Pancreas (tissue), 10 donors: ENCODE results near the gene HRC. TPM values are rescaled to one million over a fixed set of nuclear protein-coding genes. Genes with fewer than 3 reads are reported as not detected.
"Not testable (repeated sequence)": the region's sequence is repeated elsewhere in the genome, so short reads cannot be mapped to it uniquely, and the experiment has no call there.

Source experiments
- ATAC-seq, 4 donors: fragments of 200-7000 bp; cut with Tn5 transposase; one replicate each; pipeline versions ENCODE4 v1.8.0 to v1.9.1; 2020; ENCODE audit warnings: mild to moderate bottlenecking in 4 of 4, moderate library complexity in 4 of 4
- DNase-seq, 6 donors: peaks; one replicate each; pipeline ENCODE4 v3.0.0-alpha.2; 2020
- FAIRE-seq: peaks from 2 replicates; lab custom pipeline; 2012; peaks lifted over from hg19 to GRCh38; lab: Jason Lieb, UNC
- H3K27ac ChIP-seq, 4 donors: fragments of 200-600 bp; sonication (generic); 1 replicate in 3 of 4; 2 replicates in 1 of 4; pipeline versions ENCODE4 v1.5.0 to v1.8.0; 2020
- H3K27me3 ChIP-seq, 4 donors: fragments of 200-600 bp; one replicate each; pipeline ENCODE4 v1.8.0; 2021
- H3K36me3 ChIP-seq, 3 donors: fragments of 200-600 bp; sonication (generic) in 1 of 3; one replicate each; pipeline versions ENCODE4 v1.5.0 to v1.8.0; 2020 to 2021
- H3K4me1 ChIP-seq, 3 donors: fragments of 200-600 bp; one replicate each; pipeline ENCODE4 v1.8.0; 2021
- H3K4me3 ChIP-seq, 4 donors: fragments of 200-600 bp; sonication (generic) in 2 of 4; one replicate each; pipeline versions ENCODE4 v1.5.0 to v1.8.0; 2020 to 2021
- H3K9me3 ChIP-seq, 4 donors: fragments of 200-600 bp; one replicate each; pipeline ENCODE4 v1.8.0; 2021
- CTCF ChIP-seq, 4 donors: fragments of 200-600 bp; sonication (generic) in 3 of 4; IDR thresholded peaks; one replicate each; pipeline versions ENCODE4 v1.5.0 to v1.8.0; 2021; ENCODE audit warnings: antibody characterized with exemption in 4 of 4
- WGBS, 2 donors: extraction: QIAGEN DNeasy Blood & Tissue Kit; methylation state at CpG; one replicate each; pipeline ENCODE4 v1.1.7; 2013; 5-methylcytosine and 5-hydroxymethylcytosine counted together
- intact Hi-C, 3 donors: fragments of 100-400 bp; cut with DNase I; formaldehyde crosslinking; loops; one replicate each; pipeline versions ENCODE4 v1.11.1 to v1.14.2; 2022
- polyA plus RNA-seq, 2 donors: library from polyadenylated mRNA; stranded (reverse); fragments of 200-250 nt; gene quantifications; one replicate each; pipeline ENCODE4 v1.2.3, GENCODE V29; 2013
- total RNA-seq, 6 donors: library from RNA; stranded (reverse); fragmentation: NEBNext Ultra II Directional in 4 of 6; extraction: Animal tissue kit (Norgen Biotek cat#: 25700) in 4 of 6; gene quantifications; one replicate each; pipeline versions ENCODE4 v1.2.1 to v1.2.4, GENCODE V29; 2021 to 2023
- donor health status: healthy with polysubstance abuse.
- donor health status: DM: no; HTN: no; CAD: no; lungs with moderate emphysema.
- donor health status: DM: no; HTN: no; CAD: no.
- donor health status: control.
- donor health status: control.
- donor health status: Bipolar disorder and iron deficiency.
- donor health status: DM: yes; HTN: yes; CAD: no.
- donor health status: DM: no; HTN: no; CAD: no.
- donor health status: DM: no; HTN: no; CAD: no.
- donor health status: DM: yes; HTN: yes; CAD: no.

Gene HRC
- total and polyA plus RNA-seq, 8 donors = 0.09 to 0.79 (median 0.43) TPM; not detected in 1

GRCh38 chr19:49186108-49186507, 30.9 kb upstream of the HRC start:
- ATAC-seq (no peak), DNase-seq (no peak), FAIRE-seq (no peak)
- Histone ChIP-seq H3K9me3 (no peaks in the 10 kb centered on the region), H3K4me3 (no peak overlapping the region), H3K36me3 (no peaks in the 10 kb centered on the region), H3K4me1 (no peaks in the 10 kb centered on the region), H3K27ac (no peak overlapping the region), H3K27me3 (no peaks in the 10 kb centered on the region)
- TF ChIP-seq CTCF (IDR thresholded peaks at IDR 0.05) = no peak
- intact Hi-C loops = no loop called here
- WGBS, 2 donors = 75 to 86% methylated on average over 5 of the region's 5 CpGs

GRCh38 chr19:49182848-49183375, 27.7 kb upstream of the HRC start:
- 80 to 82% methylated on average over 24 to 26 of the region's 26 CpGs for WGBS, 2 donors
- Histone ChIP-seq H3K36me3 (no peaks in the 10 kb centered on the region), H3K4me3 (no peak overlapping the region), H3K4me1 (no peaks in the 10 kb centered on the region), H3K27me3 (no peaks in the 10 kb centered on the region), H3K9me3 (no peaks in the 10 kb centered on the region), H3K27ac (no peak overlapping the region)
- ATAC-seq (peak in 1 of 4 donors; percentile 9), FAIRE-seq (no peak), DNase-seq (no peak)
- intact Hi-C loops = no loop called here
- no peak for TF ChIP-seq CTCF (IDR thresholded peaks at IDR 0.05)

DNA sequence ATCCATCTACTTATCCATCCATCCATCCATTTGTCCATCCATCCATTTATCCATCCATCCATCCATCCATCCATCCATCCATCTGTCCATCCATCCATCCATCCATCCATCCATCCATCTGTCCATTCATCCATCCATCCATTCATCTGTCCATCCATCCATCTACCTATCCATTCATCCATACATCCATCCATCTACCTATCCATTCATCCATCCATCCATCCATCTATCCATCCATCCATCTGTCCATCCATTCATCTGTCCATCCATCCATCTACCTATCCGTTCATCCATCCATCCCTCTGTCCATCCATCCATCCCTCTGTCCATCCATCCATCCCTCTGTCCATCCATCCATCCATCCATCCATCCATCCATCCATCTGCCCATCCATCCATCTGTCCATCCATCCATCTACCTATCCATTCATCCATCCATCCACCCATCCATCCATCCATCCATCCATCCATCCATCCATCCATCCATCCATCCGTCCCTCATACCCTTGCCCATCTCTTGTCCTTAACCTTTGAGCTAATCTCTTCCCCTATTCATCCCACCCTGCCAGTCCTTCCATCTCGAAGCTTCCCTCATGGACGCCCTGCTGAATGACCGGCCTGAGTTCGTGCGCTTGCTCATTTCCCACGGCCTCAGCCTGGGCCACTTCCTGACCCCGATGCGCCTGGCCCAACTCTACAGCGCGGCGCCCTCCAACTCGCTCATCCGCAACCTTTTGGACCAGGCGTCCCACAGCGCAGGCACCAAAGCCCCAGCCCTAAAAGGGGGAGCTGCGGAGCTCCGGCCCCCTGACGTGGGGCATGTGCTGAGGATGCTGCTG, 27.0 kb upstream of the HRC start:
- H3K9me3 ChIP-seq, H3K27ac ChIP-seq, ATAC-seq, H3K4me3 ChIP-seq, intact Hi-C loops, DNase-seq, H3K36me3 ChIP-seq, H3K27me3 ChIP-seq, FAIRE-seq, H3K4me1 ChIP-seq: not testable (repeated sequence)
- WGBS, 2 donors = 83 to 84% methylated on average over 20 of the region's 20 CpGs

DNA sequence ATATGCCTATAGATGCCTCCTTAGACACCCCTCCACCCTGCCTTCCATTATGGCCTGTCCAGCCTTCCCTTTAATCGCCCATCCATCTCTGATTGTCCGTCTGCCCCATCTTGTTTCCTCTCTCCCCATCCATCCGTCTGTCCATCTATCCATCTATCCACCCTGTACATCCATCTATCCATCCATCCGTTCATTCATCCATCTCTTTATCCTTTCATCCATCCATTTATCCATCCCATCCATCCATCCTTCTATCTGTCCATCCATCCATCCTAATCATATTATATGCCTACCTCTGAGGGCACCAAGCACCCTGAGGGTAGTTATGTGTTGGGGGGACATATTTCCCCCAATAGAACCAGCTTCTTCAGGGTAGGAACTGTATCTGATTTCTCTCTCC, 25.5 kb upstream of the HRC start:
- FAIRE-seq = no peak
- H3K36me3 ChIP-seq = no peaks in the 10 kb centered on the region
- no peaks in the 10 kb centered on the region for H3K9me3 ChIP-seq
- H3K4me3 ChIP-seq = no peak overlapping the region
- no peaks in the 10 kb centered on the region for H3K27me3 ChIP-seq
- ATAC-seq = no peak
- no peak for TF ChIP-seq CTCF (IDR thresholded peaks at IDR 0.05)
- intact Hi-C loops = no loop called here
- no peak for DNase-seq
- no peaks in the 10 kb centered on the region for H3K4me1 ChIP-seq
- WGBS, 2 donors = 84 to 85% methylated on average over 4 of the region's 4 CpGs
- H3K27ac ChIP-seq = no peak overlapping the region

DNA sequence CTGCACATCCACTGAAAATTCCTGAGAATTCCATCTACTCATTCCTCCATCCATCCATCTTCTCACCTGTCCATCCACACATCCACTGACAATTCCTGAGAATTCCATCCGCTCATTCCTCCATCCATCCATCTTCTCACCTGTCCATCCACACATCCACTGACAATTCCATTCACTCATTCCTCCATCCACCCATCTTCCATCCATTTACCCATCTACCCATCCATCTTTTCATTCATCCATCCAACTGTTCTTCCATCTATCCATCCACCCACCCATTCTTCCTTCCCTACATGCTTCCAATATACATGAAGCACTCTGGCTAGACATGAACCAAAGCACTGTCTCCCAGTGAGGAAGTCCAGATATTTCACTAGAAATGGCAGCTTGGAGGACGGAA, 18.0 kb upstream of the HRC start:
- ATAC-seq (no peak), DNase-seq (no peak), FAIRE-seq (no peak)
- H3K27ac ChIP-seq = no peak overlapping the region
- H3K27me3 ChIP-seq = no peaks in the 10 kb centered on the region
- H3K4me1 ChIP-seq = no peaks in the 10 kb centered on the region
- H3K9me3 ChIP-seq = no peaks in the 10 kb centered on the region
- intact Hi-C loops = no loop called here
- TF ChIP-seq CTCF (IDR thresholded peaks at IDR 0.05) = no peak
- H3K4me3 ChIP-seq = no peak overlapping the region
- no peaks in the 10 kb centered on the region for H3K36me3 ChIP-seq
- 91 to 94% methylated on average over 2 of the region's 2 CpGs for WGBS, 2 donors
